Hematopoietic multipotent progenitor cell treated with erythropoietin and hydrocortisone succinate and interleukin-3 and kit ligand, for 17 days (in vitro differentiated cells): ENCODE results near the gene NUFIP1.
A peak's percentile ranks its signal among the peaks of the same experiment; 100 is the strongest.
"Not testable (repeated sequence)": the region's sequence is repeated elsewhere in the genome, so short reads cannot be mapped to it uniquely, and the experiment has no call there.

Source experiments
- DNase-seq: peaks from one replicate; pipeline ENCODE4 v3.0.0-alpha.2; 2015; ENCODE audit warnings: low spot score

The NUFIP1 gene

DNA sequence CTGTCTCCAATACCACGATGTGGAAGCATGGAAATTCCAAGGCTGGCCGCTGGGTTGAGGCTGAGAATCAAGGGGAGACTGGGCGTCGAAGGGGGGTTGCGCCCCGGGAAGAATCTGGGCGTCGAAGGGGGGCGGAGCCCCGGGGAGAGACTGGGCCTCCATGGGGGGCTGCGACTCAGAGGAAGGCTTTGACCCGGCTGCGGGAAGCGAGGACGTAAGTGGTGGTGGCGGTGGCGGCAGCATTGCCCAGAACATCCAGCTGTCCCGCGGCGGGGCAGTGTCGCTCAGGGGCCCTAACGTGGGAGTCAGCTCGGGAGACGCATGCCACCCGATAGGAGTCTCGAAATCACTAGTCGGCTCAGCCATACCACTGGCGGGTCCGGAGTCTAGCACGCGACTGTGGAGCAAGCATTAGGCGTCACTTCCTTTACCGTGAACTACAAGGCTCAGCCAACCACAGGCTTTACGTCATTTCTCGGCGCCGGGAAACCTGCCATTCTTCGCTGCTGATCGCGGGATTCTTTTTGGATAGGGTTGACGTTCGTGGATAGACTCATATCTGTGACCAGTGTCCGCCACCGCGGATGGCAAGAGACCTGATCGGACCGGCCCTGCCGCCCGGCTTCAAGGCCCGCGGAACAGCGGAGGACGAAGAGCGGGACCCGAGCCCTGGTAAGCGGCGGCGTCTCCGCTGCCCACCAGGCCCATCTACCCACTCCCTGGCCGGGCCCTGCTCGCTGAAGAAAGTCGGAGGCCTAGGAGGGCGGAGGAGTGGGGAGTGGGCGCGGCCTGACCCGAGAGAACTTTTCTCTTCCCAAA, at the start of gene NUFIP1, which contains the start of gene GPALPP1:
TSS of gene NUFIP1 (minus strand) at position 401 of the 819 bp plus-strand sequence. CDS start at position 366, 35 bp downstream.
TSS of gene GPALPP1 (plus strand) at position 468 of the 819 bp plus-strand sequence. CDS start at position 585, 117 bp downstream.
- peak; percentile 82 for DNase-seq

DNA sequence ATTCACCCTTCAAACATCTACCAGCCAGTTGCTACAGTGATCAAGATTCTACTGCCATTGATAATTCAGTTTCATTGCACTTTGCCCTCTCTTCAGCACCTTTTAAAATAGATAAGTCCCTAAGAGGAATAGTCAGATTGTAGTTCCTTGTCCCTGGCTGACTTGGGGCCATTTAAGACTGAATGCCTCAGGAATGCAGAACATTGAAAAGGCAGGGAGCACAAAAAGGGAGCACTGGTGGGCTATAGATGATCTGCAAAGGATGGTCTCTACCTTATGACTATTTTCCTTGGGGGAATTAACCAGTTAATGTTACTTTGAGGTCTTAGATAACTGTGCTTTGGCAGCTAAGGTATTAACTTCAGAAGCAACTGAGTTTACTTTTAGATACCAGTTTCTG, 46.9 kb upstream of the NUFIP1 start:
- no peak for DNase-seq

GRCh38 chr13:45034342-45034741, 45.1 kb upstream of the NUFIP1 start:
- DNase-seq = no peak

DNA sequence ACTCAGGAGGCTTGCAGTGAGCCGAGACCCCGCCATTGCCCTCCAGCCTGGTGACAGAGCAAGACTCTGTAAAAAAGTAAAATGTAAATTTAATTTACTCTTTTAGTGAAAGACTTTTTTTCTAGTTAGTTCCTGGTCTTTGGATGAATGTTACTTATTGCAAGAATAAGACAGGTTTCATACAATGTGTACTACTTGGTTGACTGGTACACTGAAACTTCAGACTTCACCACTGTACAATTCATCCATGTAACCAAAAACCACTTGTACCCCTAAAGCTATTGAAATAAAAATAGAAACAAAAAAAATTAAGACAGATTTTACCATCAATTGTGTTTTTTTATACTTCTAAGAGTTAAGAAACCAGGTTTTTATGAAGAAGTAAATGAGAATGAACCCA, 35.6 kb upstream of the NUFIP1 start:
- no peak for DNase-seq

- DNase-seq = no peak
These were observed 32.0 kb upstream of the NUFIP1 start for GRCh38 chr13:45021250-45021649.

DNA sequence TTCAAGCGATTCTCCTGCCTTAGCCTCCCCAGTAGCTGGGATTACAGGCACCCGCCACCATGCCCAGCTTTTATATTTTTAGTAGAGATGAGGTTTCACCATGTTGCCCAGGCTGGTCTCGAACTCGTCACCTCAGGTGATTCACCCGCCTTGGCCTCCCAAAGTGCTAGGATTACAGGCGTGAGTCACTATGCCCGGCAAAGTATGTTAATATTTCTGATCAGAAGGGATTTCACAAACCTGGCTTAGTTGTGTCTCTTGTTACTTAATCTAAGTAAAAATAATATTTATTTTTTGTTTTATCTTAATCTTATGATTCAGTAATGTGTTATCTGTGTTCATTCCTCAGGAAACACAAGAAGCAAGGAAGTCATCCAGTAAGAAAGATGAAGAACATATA, 30.7 kb upstream of the NUFIP1 start:
- not testable (repeated sequence) for DNase-seq

- no peak for DNase-seq
These were observed 27.6 kb upstream of the NUFIP1 start for GRCh38 chr13:45016792-45017425.

GRCh38 chr13:45015300-45015699, 26.0 kb upstream of the NUFIP1 start:
- DNase-seq = no peak

GRCh38 chr13:45011198-45011597, 21.9 kb upstream of the NUFIP1 start:
- DNase-seq = no peak

- no peak for DNase-seq
These were observed 18.6 kb upstream of the NUFIP1 start for GRCh38 chr13:45007823-45008222.

DNA sequence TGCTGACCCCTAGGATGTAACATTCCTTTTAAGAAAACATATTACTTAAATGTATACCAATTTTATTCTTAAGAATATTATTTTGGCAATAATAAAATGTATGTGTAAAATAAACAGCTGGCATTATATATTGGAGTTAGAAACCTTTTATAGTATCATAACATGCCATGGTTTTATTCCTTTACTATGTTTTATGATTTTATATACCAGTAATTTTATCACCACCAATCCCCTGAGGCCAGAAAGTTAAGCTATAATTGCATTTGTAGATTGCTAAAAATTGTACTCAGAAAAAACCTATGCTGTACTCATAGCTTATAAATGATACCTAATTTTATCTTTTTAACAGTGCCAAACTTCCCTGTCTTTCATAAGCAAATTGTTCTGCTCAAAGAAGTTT, 18.0 kb upstream of the NUFIP1 start:
- DNase-seq = no peak

DNA sequence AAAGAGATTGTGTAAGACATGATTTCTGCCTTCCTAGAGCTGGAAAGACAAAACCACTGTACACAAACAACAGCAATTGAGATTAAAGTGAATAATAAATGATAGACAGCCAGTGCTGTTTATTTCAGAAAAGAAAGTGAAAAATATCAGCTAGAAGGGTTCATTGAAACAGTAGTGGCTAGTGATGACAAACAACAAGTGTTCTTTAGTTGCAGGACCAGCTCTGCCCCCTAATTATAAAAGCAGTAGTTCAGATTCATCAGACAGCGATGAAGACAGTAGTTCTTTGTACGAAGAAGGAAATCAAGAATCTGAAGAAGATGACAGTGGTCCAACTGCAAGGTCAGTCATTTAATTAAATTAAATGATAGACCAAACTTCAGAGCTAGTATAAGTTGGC, 14.8 kb upstream of the NUFIP1 start:
- no peak for DNase-seq

- DNase-seq = no peak
These were observed 14.1 kb upstream of the NUFIP1 start for GRCh38 chr13:45003417-45003816.

DNA sequence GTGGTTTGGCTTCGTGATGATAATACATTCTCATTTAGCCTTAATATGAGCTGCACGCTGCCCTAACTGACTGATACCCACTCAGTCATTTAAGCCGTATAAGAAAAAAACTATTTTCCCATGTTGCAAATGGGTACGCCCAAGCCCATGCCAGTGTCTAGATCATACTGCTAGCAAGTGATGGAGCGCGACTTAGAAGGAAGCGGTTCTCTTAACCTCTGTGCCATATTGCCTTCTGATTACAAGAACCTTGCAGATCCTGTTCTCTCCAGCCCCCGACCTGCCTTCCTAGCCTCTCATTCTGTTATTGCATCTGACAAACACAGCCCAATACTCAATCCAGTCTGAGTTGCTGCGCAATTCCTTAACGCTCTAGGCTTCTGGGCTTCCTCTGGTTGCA, 670 bp upstream of the NUFIP1 start:
- DNase-seq = peak; percentile 14

GRCh38 chr13:44978328-44978727, 10.9 kb downstream of the NUFIP1 start:
- DNase-seq = no peak

- DNase-seq = no peak
These were observed 12.2 kb downstream of the NUFIP1 start for GRCh38 chr13:44976949-44977583.

DNA sequence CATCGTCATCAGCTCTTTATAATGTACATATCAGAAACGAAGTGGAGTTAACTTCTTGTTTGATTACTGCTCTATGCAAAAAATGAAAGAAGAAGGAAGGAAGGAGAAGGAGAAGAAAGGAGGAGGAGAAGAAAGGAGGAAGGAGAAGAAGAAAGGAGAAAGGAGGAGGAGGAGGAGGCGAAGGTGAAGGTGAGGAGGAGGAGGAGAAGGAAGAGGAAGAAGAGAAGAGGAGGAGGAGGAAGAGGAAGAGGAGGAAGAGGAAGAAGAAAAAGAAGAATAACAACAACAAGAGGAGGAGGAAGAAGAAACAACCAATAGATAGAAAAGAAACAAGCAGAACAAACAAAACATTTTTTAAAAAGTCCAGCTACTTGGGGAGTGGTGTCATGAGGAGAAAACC, 13.1 kb downstream of the NUFIP1 start:
- no peak for DNase-seq

DNA sequence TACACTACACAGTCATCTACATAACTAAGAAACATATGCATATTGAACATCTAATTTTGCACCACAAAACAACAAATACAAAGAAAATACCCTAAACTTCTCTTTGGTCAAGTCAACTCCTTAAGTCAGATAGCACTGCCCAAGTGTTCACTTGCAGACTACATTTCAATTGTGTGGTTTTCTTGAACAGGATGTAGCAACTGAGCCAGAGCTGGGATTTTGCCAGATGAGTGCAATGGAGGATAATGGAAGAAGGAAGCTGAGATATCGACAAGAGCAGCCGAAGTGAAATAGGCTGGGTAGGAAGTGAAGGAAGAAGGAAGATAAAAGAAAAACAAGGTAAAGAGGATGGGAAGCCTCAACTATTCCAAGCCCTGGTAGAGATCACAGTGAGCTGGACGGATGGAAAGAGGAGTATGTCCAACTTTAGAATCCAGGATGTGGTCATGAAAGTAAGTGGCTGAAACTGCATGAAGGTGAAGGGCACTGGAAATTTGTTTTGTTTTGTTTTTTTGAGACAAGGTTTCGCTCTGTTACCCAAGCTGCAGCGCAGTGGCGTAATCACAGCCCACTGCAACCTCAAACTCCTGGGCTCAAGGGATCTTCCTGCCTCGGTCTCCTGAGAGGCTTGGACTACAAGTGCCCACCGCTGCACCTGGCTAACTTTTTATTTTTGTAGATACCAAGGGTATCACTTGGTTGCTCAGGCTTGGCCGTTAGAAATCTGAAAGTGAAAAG, 15.0 kb downstream of the NUFIP1 start:
- DNase-seq = no peak

GRCh38 chr13:44972956-44973581, 16.2 kb downstream of the NUFIP1 start:
- DNase-seq = peak; percentile 62

DNA sequence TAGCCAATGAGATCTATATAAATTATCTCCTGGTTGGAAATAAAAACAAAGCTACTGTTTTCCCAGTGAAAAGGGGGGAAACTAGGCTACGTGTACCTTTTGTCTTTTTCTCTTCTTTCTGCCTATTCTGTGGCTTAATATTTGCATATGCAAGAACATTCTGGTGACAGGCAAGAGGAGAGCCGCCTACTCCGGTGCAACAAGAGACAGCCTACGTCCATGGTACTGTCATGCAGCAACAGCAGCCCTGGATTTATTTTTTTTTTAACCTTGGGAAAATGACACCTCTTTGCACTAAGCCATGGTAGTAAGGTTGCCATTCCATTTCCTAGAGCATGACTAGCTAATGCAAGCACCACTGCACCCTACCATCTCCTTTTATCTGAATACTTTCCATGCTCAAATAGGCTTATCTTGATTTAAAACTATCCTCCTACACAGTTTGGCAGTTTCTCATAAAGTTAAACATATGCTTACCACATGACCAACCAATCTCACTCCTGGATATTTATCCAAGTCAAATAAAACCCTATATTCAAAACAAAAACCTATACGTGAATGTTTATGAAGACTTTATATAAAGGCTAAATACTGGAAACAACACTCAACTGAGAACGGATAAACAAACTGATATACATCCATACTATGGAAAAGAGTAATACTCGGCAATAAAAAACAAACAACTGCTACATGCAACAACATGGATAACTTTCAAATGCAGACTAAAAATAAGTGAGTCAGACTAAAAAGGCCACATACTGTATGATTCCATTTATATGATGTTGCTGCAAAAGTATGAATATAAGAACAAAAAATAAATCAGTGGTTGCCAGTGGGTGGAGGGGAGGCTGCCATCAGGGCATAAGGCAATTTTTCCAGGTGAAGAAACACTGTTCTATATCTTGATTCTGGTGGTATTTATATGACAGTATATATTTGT, 17.3 kb downstream of the NUFIP1 start:
- DNase-seq = no peak
